ENCODE results near the gene TCFL5.
"Not testable (repeated sequence)": the region's sequence is repeated elsewhere in the genome, so short reads cannot be mapped to it uniquely, and the experiment has no call there.

Gene TCFL5

DNA sequence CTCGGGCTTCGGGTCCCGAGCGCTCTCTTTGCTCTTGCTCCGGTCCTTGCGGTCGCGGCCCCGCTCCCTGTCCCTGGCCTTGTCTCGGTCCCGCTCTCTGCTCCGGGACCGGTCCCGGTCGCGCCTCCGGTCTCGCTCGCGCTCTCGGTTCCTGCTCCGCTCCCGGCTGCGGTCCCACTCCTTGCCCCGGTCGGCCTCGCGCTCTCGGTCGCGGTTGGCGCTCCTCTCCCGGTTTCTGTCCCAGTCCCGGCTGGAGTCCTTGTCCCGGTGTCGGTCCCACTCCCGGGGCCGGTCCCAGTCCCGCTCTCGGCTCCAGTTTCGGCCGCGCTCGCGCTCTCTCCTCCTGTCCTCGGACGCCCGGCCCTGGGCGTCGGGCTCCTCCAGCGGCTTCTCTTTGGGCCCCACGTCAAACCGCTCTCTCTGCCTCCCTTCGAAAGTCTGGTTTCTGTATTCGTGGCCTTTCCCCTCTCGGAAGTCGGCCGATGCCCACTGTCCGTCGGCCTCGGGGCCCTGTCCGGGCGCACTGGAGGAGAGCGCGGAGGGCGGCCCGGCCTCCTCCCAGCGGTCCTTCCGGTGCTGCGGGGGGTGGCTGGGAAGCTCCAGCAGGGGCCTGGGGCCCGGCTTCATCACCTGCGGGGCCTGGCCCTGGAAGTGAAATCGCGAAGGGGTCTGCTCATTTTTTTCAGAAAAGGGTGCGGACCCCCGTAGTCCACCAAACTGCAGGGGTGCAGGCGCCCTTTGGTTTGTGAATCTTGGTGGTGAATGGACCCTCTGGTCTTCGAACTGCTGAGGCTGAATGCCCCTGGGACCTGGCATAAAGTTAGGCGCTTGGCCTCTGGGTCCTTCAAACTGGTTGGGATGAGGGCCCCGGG lies 17.9 kb upstream of the TCFL5 start:
- DNase-seq: peak; percentile 19

- DNase-seq: no peak
Observed at GRCh38 chr20:62878244-62879038, 16.8 kb upstream of the TCFL5 start.

DNA sequence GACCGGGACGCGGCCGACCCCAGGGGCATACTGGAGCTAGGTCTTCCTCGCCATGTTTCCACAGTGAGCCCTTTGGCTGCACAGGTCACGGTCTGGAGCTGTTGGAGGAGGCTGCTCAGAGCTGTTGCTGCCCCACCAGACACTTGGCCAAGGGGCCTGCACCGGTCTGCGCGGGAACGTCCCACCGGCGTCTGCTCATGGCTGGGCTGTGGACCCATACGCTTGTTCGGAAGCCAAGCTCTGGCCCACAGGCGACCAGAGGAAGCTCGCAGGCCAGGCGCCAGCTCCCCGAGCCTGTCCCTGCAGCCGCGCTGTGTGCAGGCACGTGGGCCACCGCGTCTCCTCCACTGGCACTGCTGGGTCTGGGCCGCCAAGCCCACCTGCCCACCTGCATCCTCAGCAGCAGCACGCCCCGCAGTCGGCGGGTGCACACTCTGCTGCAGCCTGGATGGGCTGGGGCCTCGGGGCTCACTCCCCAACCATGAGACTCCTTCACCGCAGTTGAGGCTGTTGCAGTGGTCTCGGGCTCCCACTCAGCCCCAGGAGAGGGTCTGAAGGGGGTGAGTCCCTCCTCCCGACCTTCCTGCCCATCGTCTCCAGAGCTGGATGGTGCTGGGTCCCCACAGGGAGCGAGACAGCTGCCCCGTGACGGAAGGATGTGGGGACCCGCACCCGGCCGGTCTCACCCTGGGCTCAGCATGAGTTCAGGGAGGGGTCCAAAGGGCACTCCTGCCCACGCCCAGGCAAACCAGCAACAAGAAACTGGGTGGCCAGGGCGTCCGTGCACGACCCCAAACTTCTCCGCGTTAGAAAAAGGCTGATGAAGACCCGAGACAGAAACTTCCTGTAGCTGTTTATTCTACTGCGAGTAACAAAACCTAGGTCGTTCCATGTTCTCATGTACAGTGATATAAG lies 15.5 kb upstream of the TCFL5 start:
- no peak for DNase-seq

DNA sequence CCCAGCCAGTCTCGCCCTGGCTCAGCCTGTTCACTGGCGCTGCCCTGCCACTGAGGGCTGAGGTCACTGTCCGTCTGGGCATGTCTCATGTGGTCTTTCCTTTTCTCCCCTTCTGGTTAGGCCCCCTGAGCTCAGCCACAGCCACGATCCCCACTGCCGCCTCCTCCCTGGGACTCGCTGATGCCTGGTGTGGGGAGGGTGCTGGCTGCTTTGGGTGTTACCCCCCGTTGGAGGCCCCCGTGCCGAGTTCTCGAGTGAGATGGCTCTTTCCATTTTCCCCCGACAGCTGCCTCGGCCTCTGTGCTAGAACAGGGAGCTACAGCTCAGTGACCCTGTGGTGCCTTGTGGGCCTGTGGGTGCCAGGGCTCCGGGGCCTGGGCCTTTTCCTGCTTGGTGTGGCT lies 14.9 kb upstream of the TCFL5 start:
- DNase-seq: no peak

GRCh38 chr20:62875419-62876361 lies 14.1 kb upstream of the TCFL5 start:
- peak; percentile 91 for DNase-seq

DNA sequence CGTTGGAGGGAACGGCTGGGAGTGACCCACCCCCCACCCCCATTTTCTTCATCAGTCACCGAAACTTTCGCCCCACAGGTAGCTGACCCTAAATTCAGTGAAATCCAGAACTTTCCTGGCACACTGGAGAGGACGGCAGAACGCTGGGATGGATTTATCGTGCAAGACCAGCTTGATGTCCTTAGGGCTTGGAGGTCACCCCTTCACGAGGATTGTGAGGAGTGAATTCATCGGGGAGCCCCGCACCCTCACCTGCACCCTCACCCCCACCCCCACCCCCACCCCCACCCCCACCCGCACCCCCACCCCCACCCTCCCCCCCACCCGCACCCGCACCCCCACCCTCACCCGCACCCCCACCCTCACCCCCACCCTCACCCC lies 13.3 kb upstream of the TCFL5 start:
- DNase-seq: no peak

GRCh38 chr20:62873681-62874031 lies 12.0 kb upstream of the TCFL5 start:
- peak; percentile 64 for DNase-seq

DNA sequence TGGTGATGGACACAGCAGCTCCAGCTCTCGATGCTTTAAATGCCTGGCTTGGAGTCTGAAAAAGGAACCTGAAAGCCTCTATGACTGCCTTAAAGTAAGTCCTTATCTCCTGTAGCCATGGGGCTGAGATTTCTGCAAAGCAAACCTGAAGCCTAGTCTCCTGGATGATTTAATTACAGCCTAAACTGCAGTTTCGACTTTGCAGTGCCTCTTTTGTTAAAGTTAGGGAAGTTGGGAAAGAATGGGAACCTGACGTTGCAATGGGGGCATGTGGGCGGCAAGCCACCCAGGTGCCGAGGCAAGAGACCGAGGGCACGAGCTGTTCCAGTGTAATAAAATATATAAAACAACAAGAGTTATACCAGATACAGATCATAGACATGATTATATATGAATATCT lies 11.7 kb upstream of the TCFL5 start:
- DNase-seq: no peak

DNA sequence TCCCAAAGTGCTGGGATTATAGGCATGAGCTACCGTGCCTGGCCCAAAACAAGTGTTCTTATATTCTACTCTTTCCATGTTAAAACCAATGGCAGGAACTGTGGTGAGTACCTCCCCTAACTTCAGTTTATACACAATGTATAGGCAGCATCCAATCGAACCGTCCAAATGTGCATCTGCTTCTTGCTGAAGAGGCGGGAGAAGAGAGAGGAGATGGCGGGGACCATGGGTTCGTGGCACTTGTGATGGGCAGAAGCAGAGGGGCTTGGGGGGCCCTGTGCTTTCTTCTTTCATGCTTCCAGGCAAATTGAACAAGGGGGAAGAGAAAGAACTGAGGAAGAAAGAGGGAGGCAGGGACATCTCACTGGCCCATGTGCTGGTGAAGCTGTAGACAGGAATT lies 11.2 kb upstream of the TCFL5 start:
- DNase-seq: no peak

GRCh38 chr20:62872184-62872847 lies 10.7 kb upstream of the TCFL5 start:
- no peak for DNase-seq

DNA sequence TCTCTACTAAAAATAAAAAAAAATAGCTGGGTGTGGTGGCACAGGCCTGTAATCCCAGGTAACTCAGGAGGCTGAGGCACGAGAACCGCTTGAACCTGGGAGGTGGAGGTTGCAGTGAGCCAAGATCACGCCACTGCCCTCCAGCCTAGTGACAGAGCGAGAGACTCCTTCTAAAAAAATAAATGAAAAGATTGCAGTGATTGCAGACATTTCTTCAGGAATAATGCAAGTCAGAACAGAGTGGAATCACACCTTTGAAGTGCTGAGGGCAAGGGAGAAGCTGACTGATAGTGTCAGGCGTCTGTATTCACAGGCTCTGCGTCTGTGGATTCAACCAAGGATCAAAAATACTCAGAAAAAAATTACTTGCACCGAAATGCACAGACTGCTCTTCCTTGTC lies 2.6 kb upstream of the TCFL5 start:
- no peak for DNase-seq

GRCh38 chr20:62860924-62861691 lies 514 bp downstream of the TCFL5 start:
- DNase-seq: peak; percentile 60

GRCh38 chr20:62860391-62860923 lies 1.2 kb downstream of the TCFL5 start:
- DNase-seq: peak; percentile 57

GRCh38 chr20:62859721-62860120 lies 1.9 kb downstream of the TCFL5 start:
- no peak for DNase-seq

DNA sequence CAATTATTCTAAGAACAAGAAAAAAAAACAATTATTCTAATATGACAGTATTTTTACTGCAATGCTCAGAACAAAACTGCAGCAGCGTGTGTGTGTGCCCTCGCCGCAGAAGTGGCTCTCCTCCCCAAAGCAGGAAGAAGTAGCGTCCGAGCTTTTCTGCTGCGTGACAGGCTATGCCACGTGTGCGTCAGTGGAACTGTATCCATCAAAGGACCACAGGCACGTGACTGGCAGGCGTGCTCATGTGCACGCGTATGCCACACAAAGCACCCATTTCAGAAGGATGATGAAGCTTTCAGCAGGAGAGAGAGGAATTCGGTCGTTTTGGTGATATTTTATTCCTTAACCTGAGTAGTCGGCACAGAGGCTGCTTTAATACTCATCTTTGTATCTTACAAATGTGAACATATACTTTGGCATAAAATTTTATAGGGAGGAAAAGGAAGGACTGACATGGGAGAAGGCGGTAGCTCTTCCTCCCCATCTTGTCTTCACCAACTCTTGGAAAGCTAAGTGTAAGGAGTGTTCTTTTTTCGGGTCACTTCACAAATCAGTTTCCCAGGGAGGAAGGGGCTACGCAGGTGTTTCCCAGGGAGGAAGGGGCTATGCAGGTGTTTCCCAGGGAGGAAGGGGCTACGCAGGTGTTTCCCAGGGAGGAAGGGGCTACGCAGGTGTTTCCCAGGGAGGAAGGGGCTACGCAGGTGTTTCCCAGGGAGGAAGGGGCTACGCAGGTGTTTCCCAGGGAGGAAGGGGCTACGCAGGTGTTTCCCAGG lies 3.4 kb downstream of the TCFL5 start:
- DNase-seq: no peak

DNA sequence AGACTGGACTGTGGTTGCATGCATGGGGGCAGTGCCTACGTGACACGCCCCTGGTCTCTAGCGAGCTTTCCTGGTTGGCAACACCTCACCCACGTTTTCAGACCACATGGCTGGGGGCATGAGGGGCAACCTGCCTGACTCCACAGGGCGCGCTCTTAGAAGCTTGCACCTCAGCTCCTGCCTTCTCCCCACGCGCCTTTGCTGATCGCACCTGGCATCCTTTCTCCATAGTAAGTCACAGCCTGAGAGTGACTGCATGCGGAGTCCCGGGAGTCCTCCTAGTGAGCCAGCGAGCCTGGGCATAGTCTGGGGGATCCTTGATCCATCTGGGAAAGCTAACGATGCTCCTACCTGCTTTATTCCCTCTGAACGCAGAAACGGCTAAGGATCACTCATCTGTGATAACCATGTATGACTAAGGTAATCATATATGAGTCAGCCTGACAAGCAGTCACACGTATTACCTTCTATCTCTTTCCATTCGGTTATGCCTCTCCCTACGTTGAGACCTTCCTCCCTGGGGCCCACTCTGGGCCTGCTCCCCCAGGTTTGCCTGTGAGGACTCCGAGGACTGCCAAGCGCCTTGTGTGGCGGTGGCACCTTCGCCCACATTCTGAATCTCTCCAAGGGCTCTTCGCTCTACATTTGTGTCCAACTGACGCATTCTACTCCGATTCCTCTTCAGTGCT lies 4.5 kb downstream of the TCFL5 start:
- no peak for DNase-seq

- DNase-seq: no peak
Observed at GRCh38 chr20:62855120-62855519, 6.5 kb downstream of the TCFL5 start.

GRCh38 chr20:62854121-62854520 lies 7.5 kb downstream of the TCFL5 start:
- DNase-seq: no peak

DNA sequence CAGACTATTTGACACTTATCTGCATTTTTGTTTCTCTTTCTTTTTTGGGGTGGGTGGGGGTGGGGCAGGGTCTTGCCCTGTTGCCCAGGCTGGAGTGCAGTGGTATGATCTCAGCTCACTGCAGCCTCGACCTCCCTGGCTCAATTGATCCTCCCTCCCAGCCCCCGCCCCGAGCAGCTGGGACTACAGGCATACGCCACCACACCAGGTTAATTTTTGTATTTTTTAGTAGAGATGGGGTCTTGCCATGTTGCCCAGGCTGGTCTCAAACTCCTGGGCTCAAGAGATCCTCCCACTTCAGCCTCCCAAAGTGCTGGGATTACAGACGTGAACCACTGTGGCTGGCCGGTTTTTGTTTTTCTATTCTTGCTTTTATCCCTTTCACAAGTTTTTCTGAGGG lies 8.3 kb downstream of the TCFL5 start:
- DNase-seq: not testable (repeated sequence)

All from eye (tissue), 1 donor.